Mucosa of rectum (tissue), 2 donors: ENCODE data around the gene SMURF2.

Experiments used
- H3K27ac ChIP-seq, 2 donors: one replicate each; pipeline ENCODE4 v1.7.0; 2013; ENCODE audit warnings: inconsistent platforms in 2 of 2, low read depth in 2 of 2, low read length in 2 of 2
- H3K27me3 ChIP-seq, 2 donors: one replicate each; pipeline ENCODE4 v1.7.0; 2013; ENCODE audit warnings: low read length in 2 of 2; ENCODE audit not compliant: control insufficient read depth in 2 of 2, insufficient read depth in 2 of 2
- H3K36me3 ChIP-seq, 2 donors: one replicate each; pipeline ENCODE4 v1.7.0; 2013; ENCODE audit warnings: low read length in 2 of 2; ENCODE audit not compliant: control insufficient read depth in 2 of 2, insufficient read depth in 2 of 2
- H3K4me1 ChIP-seq, 2 donors: one replicate each; pipeline ENCODE4 v1.7.0; 2013; ENCODE audit warnings: low read length in 2 of 2, mild to moderate bottlenecking in 1 of 2; ENCODE audit not compliant: control insufficient read depth in 2 of 2, insufficient read depth in 2 of 2
- H3K4me3 ChIP-seq, 2 donors: one replicate each; pipeline ENCODE4 v1.7.0; 2013; ENCODE audit warnings: low read length in 2 of 2
- H3K9ac ChIP-seq, 2 donors: one replicate each; pipeline ENCODE4 v1.7.0; 2013; ENCODE audit warnings: low read length in 2 of 2, low read depth in 1 of 2, mild to moderate bottlenecking in 1 of 2
- H3K9me3 ChIP-seq, 2 donors: one replicate each; pipeline ENCODE4 v1.7.0; 2013; ENCODE audit warnings: low read length in 2 of 2; ENCODE audit not compliant: control insufficient read depth in 2 of 2
- donor health status: healthy.
- donor health status: Normal muscosa, but diverticular disease.

Gene SMURF2

GRCh38 chr17:64632606-64633005 is 29.5 kb downstream of the SMURF2 start:
- no peak overlapping the region for H3K9ac ChIP-seq
- no peak overlapping the region for H3K27ac ChIP-seq
- no peaks in the 10 kb centered on the region for H3K27me3 ChIP-seq
- H3K36me3 ChIP-seq, result no peaks in the 10 kb centered on the region
- H3K9me3 ChIP-seq, result no peaks in the 10 kb centered on the region
- H3K4me1 ChIP-seq, result no peaks in the 10 kb centered on the region
- H3K4me3 ChIP-seq, result no peak overlapping the region

- Histone ChIP-seq H3K27me3 (no peaks in the 10 kb centered on the region), H3K27ac (no peak overlapping the region), H3K36me3 (no peaks in the 10 kb centered on the region), H3K9ac (no peak overlapping the region), H3K9me3 (no peaks in the 10 kb centered on the region), H3K4me3 (no peak overlapping the region), H3K4me1 (no peaks in the 10 kb centered on the region)
Measured at GRCh38 chr17:64632194-64632593, 29.9 kb downstream of the SMURF2 start.

GRCh38 chr17:64630309-64631223 is 31.5 kb downstream of the SMURF2 start:
- Histone ChIP-seq H3K27ac (no peak overlapping the region), H3K4me3 (no peak overlapping the region), H3K4me1 (no peaks in the 10 kb centered on the region), H3K27me3 (no peaks in the 10 kb centered on the region), H3K36me3 (no peaks in the 10 kb centered on the region), H3K9me3 (no peaks in the 10 kb centered on the region), H3K9ac (no peak overlapping the region)

- Histone ChIP-seq H3K4me3 (no peak overlapping the region), H3K4me1 (no peaks in the 10 kb centered on the region), H3K27ac (no peak overlapping the region), H3K27me3 (no peaks in the 10 kb centered on the region), H3K9ac (no peak overlapping the region), H3K36me3 (no peaks in the 10 kb centered on the region), H3K9me3 (no peaks in the 10 kb centered on the region)
Measured at GRCh38 chr17:64628641-64629040, 33.5 kb downstream of the SMURF2 start.

- no peaks in the 10 kb centered on the region for H3K36me3 ChIP-seq
- no peak overlapping the region for H3K4me3 ChIP-seq
- H3K9me3 ChIP-seq, result no peaks in the 10 kb centered on the region
- H3K27ac ChIP-seq, result no peak overlapping the region
- H3K9ac ChIP-seq, result no peak overlapping the region
- H3K4me1 ChIP-seq, result no peaks in the 10 kb centered on the region
- no peaks in the 10 kb centered on the region for H3K27me3 ChIP-seq
Measured at GRCh38 chr17:64627797-64628196, 34.3 kb downstream of the SMURF2 start.

GRCh38 chr17:64626827-64627226 is 35.3 kb downstream of the SMURF2 start:
- no peaks in the 10 kb centered on the region for H3K27me3 ChIP-seq
- H3K36me3 ChIP-seq, result no peaks in the 10 kb centered on the region
- no peaks in the 10 kb centered on the region for H3K9me3 ChIP-seq
- no peaks in the 10 kb centered on the region for H3K4me1 ChIP-seq
- no peak overlapping the region for H3K4me3 ChIP-seq
- H3K9ac ChIP-seq, result no peak overlapping the region
- H3K27ac ChIP-seq, result no peak overlapping the region

- Histone ChIP-seq H3K36me3 (no peaks in the 10 kb centered on the region), H3K9ac (no peak overlapping the region), H3K27me3 (no peaks in the 10 kb centered on the region), H3K27ac (no peak overlapping the region), H3K4me1 (no peaks in the 10 kb centered on the region), H3K9me3 (no peaks in the 10 kb centered on the region), H3K4me3 (no peak overlapping the region)
Measured at GRCh38 chr17:64625541-64625940, 36.6 kb downstream of the SMURF2 start.

- Histone ChIP-seq H3K4me1 (peaks cover 2 to 6% of the 10 kb centered on the region in 2 donors), H3K36me3 (no peaks in the 10 kb centered on the region), H3K4me3 (no peak overlapping the region), H3K27ac (no peak overlapping the region), H3K9me3 (no peaks in the 10 kb centered on the region), H3K9ac (no peak overlapping the region), H3K27me3 (no peaks in the 10 kb centered on the region)
Measured at GRCh38 chr17:64622931-64623654, 39.0 kb downstream of the SMURF2 start.

- no peaks in the 10 kb centered on the region for H3K27me3 ChIP-seq
- H3K4me3 ChIP-seq, result no peak overlapping the region
- H3K9me3 ChIP-seq, result no peaks in the 10 kb centered on the region
- H3K36me3 ChIP-seq, result no peaks in the 10 kb centered on the region
- no peak overlapping the region for H3K27ac ChIP-seq
- peaks cover 5 to 6% of the 10 kb centered on the region in 2 donors for H3K4me1 ChIP-seq
- no peak overlapping the region for H3K9ac ChIP-seq
Measured at GRCh38 chr17:64621772-64622171, 40.3 kb downstream of the SMURF2 start.

GRCh38 chr17:64618848-64619247 is 43.3 kb downstream of the SMURF2 start:
- Histone ChIP-seq H3K27me3 (no peaks in the 10 kb centered on the region), H3K4me3 (no peak overlapping the region), H3K36me3 (no peaks in the 10 kb centered on the region), H3K27ac (no peak overlapping the region), H3K9ac (no peak overlapping the region), H3K4me1 (peaks cover 17 to 18% of the 10 kb centered on the region in 2 donors), H3K9me3 (no peaks in the 10 kb centered on the region)
